Epithelial cell of esophagus (primary cell): ENCODE measurements around the gene CXCL9.
A peak's percentile ranks its signal among the peaks of the same experiment; 100 is the strongest.

Source experiments
- DNase-seq: peaks from one replicate; pipeline ENCODE4 v3.0.0; 2010; ENCODE audit warnings: low read depth
- H3K4me3 ChIP-seq: 2 replicates; pipeline ENCODE4 v1.5.1; 2011; ENCODE audit warnings: mild to moderate bottlenecking, low read length, control low read depth
- CTCF ChIP-seq: IDR thresholded peaks from 2 replicates; pipeline ENCODE4 v1.5.1; 2011; ENCODE audit warnings: low read depth, mild to moderate bottlenecking, low read length, control low read depth, inconsistent platforms; ENCODE audit not compliant: insufficient read depth; ENCODE audit errors: missing control alignments

Gene CXCL9

GRCh38 chr4:76011700-76012387 lies 4.5 kb upstream of the CXCL9 start:
- no peak overlapping the region for H3K4me3 ChIP-seq
- TF ChIP-seq CTCF: no peak
- DNase-seq: peak; percentile 80

- TF ChIP-seq CTCF: no peak
- H3K4me3 ChIP-seq: no peak overlapping the region
- no peak for DNase-seq
Observed at GRCh38 chr4:76011018-76011670, 3.8 kb upstream of the CXCL9 start.

- H3K4me3 ChIP-seq: no peak overlapping the region
- no peak for DNase-seq
- TF ChIP-seq CTCF: no peak
Observed at GRCh38 chr4:76010576-76010975, 3.3 kb upstream of the CXCL9 start.

GRCh38 chr4:76009311-76009710 lies 2.0 kb upstream of the CXCL9 start:
- DNase-seq: no peak
- H3K4me3 ChIP-seq: no peak overlapping the region
- no peak for TF ChIP-seq CTCF

- H3K4me3 ChIP-seq: no peak overlapping the region
- TF ChIP-seq CTCF: no peak
- DNase-seq: no peak
Observed at GRCh38 chr4:76003620-76004019, 3.7 kb downstream of the CXCL9 start.

GRCh38 chr4:76003035-76003434 lies 4.3 kb downstream of the CXCL9 start:
- DNase-seq: no peak
- no peak for TF ChIP-seq CTCF

GRCh38 chr4:76002176-76002575 lies 5.1 kb downstream of the CXCL9 start:
- DNase-seq: peak; percentile 62
- H3K4me3 ChIP-seq: no peak overlapping the region
- no peak for TF ChIP-seq CTCF

More at GRCh38 chr4:76003035-76003434, 4.3 kb downstream of the CXCL9 start:
- H3K4me3 ChIP-seq: no peak overlapping the region
